GM21528 (cell line): Measurements from ENCODE around the gene PRKCZ.
A peak's percentile ranks its signal among the peaks of the same experiment; 100 is the strongest.

Experiments
- ATAC-seq: cut with Tn5 transposase; IDR thresholded peaks from one replicate; pipeline ENCODE4 v1.9.1; 2021; ENCODE audit warnings: mild to moderate bottlenecking, moderate library complexity; ENCODE audit not compliant: unreplicated experiment, low FRiP score

PRKCZ gene

DNA sequence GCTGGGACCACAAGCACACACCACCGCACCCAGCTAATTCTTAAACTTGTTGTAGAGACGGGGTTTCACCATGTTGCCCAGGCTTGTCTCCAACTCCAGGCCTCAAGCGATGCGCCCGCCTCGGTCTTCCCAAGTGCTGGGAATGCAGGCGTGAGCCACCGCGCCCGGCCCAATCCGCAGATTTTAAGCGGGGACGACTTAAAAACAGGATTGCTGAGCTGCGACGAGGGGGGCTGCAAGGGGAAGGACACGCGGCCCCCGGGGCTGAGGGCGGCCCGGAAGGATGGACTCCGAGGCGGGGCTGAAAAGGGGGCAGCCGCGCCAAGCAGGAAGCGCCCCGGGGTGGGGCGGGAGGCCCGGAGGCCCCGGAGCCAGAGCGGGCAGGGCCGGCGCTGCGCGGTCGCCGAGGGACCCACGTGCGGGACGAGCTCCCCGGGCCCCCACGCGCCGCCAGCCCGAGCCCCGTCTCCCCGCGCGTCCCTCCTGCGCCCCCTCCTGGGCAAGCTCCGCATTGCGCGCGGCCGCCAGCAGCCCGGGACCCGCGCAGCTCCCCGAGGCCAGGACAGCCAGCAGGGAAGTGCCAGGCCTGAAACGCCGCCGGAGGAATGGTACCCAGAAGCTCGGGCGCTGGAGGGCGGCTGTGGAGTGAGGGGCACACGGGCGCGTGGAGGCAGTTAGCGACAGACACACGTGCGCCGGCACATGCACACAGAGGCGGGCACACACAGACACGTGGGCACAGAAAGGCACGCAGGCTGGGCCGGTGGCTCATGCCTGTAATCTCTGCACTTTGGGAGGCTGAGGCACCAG is 5.5 kb upstream of the PRKCZ start:
- ATAC-seq = no peak

- ATAC-seq = no peak
Observed at GRCh38 chr1:2045468-2046173, 4.6 kb upstream of the PRKCZ start.

GRCh38 chr1:2046174-2046917 is 3.9 kb upstream of the PRKCZ start:
- no peak for ATAC-seq

DNA sequence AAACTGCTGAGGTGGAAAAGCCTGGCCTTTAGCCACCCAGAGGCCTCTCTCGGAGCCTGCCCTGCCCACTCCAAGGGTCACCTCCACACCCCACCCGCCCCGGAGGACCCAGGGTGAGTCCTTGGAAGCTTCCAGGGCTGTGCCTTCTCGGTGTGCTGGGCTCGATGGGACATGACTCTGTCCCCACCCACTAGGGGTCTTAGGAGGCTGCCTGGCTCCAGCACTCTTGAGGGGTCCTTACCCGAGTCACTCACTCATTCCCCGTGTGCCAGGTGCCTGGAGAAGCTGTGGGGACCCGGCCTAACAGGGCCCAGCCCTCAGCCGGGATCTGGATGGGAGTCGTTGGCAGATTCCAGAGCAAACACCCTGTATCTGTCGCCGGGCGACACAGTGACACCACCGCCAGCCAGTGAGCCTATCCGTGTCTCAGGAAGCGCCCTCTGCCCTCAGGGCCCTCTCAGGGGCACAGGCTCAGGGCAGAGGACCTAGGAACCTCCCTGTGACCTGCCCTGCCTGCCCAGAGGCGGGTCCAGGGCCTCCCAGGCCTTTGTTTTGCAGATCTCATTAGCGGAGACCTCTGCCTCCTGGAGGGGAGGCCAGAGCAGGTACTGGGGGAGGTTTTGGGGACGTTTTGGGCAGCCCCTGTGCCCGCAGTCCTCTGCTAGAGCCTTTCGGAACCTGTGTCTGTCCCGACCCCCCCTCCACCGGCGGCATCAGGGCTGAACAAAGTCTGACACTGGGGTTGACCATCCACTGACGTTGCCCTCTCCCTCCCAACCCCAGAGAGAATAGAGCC is 3.1 kb upstream of the PRKCZ start:
- ATAC-seq = no peak

DNA sequence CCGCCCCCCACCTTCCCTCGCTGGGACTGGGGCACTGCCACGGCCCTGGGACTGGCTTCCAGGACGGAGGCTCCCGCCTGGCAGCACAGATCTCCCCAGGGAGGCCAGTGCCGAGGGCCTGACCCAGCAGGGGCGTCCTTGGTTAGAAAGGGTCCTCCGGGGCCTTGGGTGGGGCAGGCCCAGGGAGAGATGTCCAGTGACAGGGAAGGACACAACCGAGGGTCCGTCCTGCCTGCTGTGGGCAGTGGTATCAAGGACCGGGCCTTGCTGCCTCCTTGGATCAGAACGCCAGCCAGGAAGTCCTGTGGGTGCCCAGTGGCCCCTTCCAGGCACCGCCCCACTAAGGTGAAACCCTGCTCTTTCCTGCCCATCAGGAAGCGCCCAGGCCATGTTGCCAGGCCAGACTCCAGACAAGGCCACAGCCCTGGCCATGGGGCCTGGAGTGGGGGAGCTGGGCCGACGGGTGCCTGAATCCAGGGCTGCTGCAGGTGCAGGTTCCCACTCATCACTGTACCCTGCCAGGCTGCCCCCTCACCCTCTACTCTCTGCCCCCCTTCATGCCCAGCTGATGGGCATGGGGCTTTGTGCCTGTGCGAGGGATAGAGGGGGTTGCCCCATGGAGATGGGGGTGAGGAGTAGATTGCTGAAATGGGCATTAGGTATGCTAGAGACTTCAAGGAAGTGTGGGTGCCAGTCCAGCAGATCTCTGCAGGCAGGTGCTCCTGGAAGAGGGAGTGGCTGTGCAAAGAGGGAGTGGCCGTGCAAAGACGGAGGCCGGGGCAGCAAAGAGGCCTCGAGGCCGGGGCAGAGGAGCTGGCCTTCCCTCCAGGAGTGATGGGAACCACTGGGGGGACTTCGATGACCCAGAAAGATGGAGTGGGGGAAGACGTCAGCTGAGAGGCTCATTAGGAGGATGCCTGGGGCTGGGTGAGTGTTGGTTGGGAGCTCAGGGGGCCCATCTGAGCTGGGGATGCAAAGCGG is 2.2 kb upstream of the PRKCZ start:
- ATAC-seq = no peak

DNA sequence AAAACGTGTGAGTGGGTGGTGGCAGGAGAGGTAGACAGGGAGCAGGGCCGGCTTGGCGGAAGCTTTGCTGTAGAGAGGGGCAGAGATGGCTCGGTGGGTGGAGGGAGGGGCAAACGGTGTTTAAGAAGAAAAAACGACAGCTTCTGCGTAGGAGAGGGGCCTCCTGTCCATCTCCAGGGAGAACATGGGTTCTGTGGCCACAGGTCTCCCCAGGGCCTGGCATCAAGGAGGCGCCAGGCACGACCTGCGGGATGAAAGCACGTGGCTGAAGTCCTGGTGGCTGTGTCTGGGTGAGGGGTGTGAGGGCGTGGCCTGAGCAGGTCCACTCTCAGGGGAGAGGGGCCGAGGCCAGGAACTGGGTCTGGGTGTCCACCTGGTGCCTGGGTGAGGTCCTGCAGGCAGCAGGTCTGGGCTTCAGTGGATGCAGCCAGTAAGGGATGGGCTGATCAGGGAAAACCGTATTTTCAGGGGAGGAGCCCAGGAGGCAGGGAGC is 940 bp upstream of the PRKCZ start:
- no peak for ATAC-seq

GRCh38 chr1:2050461-2050792 is 216 bp downstream of the PRKCZ start:
- peak; percentile 2 for ATAC-seq

- ATAC-seq = no peak
Observed at GRCh38 chr1:2050793-2051682, 827 bp downstream of the PRKCZ start.

DNA sequence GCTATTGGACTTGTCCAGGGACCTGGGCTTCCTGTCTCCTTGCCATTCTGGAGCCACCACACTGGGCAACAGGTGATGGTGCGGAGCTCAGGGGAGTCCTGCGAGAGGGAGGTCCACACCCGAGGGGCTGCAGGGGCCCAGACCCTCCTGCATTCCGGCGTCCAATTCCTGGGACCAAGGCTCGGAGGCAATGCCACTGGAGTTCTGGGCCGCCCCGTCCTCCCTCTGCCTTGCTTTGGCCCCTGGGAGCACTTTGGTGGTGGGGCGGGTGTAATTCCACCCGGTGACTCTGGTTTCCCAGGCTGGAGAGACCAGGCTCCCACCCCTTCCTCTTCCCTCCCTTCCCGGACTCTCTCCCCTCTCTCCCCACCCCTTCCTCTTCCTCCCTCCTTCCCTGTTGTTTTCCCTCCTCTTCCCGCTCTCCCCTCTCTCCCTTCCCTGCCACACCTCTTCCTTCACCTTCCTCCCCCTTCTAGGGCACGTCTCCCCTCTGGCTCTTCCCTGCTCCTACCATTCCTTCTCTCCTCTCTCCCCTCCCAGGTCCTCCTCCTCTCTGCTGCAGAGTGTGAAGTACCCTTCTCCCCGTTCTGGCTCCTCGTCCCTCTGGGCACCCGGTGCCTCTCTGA is 2.0 kb downstream of the PRKCZ start:
- no peak for ATAC-seq

GRCh38 chr1:2052756-2053155 is 2.5 kb downstream of the PRKCZ start:
- no peak for ATAC-seq

GRCh38 chr1:2053217-2053616 is 3.0 kb downstream of the PRKCZ start:
- ATAC-seq = no peak

DNA sequence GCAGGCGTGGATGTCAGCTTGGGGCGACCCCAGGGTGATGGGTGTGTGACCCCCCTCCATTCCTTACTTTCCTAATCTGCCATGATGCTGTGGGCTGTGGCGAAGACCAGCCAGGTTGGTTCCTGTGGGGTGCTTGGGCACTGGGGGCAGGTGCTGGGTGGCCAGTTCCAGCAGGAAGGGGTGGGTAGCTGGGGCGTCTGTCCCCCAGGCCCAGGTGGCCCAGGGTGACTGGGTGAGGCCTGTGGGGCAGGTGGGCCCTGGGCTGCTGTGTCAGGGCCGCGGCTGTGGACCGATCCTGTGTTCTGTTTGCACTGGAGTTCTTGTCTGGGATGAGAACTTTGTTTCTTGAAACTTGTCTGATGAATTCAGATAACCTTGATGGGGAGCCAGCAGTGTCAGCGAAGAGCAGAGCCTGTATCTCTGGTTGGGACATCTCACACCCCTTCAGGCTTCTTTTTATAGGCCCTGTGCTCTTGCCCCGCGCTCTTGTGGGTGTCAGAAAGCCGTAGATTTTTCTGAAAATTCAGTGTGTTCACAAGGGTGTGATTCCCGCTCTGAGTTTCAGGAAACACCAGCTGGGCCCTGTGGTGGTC is 3.7 kb downstream of the PRKCZ start:
- ATAC-seq = no peak

DNA sequence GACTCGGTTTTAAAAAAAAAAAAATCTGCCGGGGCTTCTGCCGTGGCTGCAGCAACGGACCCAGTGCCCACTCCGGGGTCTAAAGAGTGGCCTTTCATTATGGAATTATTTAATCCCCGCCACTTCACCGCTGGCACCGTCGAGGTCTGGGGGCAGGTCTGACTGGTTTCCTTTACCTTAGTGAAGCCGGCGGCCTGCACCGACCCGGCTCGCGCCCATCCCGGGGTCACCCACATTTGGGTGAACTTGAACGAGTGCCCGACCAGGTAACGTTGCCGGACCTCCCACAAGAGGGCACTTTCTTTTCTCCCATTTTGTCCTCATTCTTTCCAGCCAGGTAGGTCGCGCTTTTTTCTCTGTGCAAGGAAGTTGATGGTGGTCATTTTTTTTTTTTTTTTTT is 4.3 kb downstream of the PRKCZ start:
- ATAC-seq = no peak

DNA sequence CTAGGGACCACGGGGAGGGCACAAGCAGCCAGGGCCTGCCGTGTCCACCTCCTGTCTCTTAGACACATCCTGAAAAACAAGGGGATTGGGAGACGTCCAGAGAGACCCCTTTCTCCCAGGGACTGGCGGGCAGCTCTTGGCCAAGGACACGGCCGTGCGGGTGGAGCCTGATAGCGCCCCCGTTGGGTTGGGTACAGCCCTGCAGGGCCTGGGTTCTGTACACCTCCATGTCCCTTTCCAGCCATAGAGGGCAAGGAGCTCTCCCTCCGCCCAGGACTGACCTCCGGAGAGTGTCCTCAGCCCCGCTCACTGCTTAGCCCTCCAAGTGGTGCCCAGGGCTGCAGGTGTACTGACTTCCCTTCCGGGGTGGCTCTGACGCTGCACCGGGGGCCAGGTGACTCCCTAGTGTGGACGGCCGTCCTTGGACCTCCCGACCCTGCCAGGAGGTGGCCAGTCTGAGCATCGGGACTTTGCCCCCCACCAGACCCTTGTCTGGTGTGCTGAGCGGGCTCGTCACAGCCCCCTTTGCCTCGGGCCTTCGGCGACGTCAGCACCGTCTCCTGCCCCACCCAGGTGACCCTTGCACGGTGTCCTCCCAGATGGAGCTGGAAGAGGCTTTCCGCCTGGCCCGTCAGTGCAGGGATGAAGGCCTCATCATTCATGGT is 5.8 kb downstream of the PRKCZ start:
- ATAC-seq = no peak

DNA sequence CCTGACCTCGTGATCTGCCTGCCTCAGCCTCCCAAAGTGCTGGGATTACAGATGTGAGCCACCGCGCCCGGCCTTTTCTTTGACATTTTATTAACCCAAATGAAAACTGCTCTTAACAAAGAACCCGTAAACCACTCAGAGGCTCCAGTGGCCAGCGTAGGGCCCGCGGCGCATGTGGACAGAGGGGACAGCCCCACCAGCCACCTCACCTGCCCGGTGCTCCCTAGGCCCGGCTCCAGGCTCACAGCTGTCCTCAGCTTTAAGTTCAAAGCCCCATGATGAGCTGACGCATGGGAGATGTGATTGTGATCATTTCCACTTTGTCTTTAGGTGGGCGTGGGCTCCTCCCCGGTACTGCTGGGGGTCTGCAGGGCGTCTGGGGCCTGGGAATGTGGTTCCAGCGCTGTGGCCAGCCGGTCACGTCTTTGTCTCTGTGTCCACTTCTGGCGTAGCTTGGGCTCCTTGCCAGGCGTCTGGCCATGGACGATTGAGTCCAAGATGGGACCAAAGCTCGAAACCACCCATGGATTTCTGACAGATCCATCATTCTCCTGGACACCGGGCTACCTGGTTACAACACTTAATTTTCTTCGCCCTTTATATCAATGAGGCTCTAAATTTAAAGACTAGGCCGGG is 6.9 kb downstream of the PRKCZ start:
- ATAC-seq = no peak

GRCh38 chr1:2059290-2059953 is 9.2 kb downstream of the PRKCZ start:
- ATAC-seq = no peak
